Activated CD4-positive, alpha-beta T cell treated with anti-CD3 and anti-CD28 coated beads, Interleukin-2, amount 50 U/mL, for 48 hours (primary cell): Measurements from ENCODE around the gene CTDSP1.

ENCODE experiments used
- DNase-seq, 2 experiments: peaks; one replicate each; pipeline ENCODE4 v3.0.0-alpha.2; 2020

The CTDSP1 gene

GRCh38 chr2:218427741-218428140, 28.1 kb downstream of the CTDSP1 start:
- no peak for DNase-seq

GRCh38 chr2:218428846-218429558, 29.3 kb downstream of the CTDSP1 start:
- no peak for DNase-seq

GRCh38 chr2:218429911-218430692, 30.4 kb downstream of the CTDSP1 start:
- DNase-seq, result no peak

- no peak for DNase-seq
Observed at GRCh38 chr2:218430721-218431120, 31.1 kb downstream of the CTDSP1 start.

DNA sequence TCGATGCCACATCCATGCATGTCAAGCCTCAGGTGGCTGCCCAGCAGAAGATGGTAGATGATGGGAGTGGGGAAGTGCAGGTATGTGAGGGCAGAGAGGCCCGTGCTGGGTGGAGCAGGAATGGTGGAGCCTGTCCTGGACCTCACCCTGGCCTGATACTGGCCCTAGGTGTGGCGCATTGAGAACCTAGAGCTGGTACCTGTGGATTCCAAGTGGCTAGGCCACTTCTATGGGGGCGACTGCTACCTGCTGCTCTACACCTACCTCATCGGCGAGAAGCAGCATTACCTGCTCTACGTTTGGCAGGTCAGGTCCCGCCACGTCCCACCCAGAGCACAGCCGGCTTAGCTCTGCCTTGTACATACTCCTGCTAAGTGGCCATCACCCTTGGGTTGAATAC, 32.2 kb downstream of the CTDSP1 start:
- DNase-seq, result no peak

GRCh38 chr2:218432676-218433365, 33.2 kb downstream of the CTDSP1 start:
- DNase-seq, result no peak

DNA sequence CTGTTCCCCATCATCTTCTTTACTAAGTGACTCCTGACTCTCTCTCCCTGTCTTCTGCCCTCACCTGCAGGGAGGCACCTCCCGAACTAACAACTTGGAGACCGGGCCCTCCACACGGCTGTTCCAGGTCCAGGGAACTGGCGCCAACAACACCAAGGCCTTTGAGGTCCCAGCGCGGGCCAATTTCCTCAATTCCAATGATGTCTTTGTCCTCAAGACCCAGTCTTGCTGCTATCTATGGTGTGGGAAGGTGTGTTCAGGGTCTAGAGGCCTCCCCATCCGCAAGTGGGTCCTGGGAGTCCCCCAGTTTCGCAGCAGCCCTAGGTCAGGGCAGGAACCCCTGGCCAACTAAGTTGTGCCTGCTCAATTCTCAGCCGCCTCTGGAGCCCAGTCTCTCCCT, 34.8 kb downstream of the CTDSP1 start:
- no peak for DNase-seq

- DNase-seq, result no peak
Observed at GRCh38 chr2:218435003-218435982, 35.6 kb downstream of the CTDSP1 start.

DNA sequence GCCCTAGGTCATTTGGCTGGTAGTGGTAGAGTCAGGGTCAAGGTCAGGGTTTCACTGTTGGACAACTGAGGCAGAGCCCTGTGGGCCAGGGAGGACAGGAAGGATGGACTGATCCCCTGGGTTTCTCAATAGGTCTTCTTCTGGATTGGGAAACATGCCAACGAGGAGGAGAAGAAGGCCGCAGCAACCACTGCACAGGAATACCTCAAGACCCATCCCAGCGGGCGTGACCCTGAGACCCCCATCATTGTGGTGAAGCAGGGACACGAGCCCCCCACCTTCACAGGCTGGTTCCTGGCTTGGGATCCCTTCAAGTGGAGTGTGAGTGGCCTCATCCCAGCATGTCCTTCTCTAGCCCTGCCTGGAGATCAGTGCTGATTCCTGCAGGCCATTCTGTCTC, 37.3 kb downstream of the CTDSP1 start:
- DNase-seq, result no peak

GRCh38 chr2:218437969-218438368, 38.3 kb downstream of the CTDSP1 start:
- DNase-seq, result no peak

DNA sequence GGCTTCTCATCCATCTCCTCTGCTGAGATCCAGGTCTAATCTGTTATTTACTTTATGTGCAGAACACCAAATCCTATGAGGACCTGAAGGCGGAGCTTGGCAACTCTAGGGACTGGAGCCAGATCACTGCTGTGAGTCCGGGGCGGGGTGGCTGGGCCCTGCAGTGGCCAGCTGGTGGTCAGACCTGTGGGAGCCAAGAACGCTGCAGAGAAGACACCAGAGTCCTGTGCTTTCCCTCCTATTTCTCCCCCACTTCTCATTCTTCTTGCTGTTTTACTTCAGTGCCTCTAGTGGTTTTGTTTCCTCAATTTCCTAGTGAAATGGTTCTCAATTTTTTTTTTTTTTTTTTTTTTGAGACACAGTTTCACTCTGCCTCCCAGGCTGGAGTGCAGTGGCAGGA, 38.9 kb downstream of the CTDSP1 start:
- no peak for DNase-seq

DNA sequence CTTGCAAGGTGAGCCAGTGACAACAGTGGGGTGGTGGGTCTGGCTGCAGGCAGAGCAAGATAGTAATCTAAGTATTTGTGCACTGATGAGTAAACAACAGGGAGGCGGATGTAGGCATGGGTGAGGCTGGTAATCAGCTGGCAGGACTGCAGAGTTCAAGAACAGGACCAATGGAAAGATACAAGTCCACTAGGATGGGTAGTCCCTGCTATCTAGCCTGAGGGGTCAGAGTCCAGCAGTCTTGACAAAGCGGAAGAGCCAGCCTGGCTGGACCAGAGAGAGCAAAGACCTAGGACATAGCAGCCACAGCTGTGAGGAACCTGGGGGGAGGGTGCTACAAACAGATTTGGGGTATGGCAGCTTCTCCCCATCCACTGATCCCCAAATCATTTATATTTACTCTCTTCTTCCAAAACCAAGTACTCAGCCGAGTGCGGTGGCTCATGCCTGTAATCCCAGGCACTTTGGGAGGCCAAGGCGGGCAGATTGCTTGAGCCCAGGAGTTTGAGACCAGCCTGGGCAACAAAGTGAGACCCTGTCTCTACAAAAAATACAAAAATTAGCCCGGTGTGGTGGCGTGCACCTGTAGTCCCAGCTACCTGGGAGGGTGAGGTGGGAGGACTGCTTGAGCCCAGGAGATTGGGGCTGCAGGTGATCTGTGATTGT, 45.2 kb downstream of the CTDSP1 start:
- no peak for DNase-seq

DNA sequence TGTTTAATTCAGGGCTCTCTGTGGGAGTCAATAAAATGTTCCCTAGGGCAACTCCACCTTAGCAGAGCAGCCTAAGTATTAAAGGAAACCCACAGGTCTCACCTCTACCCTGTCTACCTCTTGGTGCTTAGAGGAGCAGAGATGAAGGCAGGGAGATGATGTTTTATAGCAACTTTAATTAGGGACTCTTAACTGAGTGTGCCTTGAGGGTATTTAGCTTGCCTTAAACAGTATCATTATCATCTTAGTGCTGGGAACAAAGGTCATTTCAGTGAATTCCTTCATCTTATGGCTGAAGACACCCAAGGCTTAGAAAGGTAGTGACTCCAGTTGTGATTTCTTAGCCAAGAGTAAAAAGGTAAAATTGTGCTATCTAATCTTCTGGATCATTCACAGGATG, 45.9 kb downstream of the CTDSP1 start:
- no peak for DNase-seq

- DNase-seq, result no peak
Observed at GRCh38 chr2:218446547-218446946, 46.9 kb downstream of the CTDSP1 start.

DNA sequence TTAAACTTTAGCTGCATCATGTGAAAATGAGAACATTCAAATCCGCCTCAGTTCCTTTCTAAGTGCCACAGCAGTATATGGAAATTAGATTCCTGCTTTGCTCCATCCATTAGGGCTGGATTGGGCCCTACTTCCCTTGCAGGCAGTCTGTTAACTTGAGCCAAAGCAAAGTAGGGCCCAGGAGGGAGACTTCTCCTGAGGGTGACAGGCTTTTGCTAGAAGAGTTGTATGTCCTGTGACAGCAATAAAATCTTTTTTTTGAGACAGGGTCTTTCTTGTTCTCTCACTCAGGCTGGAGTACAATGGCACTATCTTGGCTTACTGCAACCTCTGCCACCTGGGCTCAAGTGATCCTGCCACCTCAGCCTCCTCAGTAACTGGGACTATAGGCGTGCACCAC, 47.4 kb downstream of the CTDSP1 start:
- DNase-seq, result no peak

GRCh38 chr2:218448934-218449333, 49.3 kb downstream of the CTDSP1 start:
- DNase-seq, result no peak

DNA sequence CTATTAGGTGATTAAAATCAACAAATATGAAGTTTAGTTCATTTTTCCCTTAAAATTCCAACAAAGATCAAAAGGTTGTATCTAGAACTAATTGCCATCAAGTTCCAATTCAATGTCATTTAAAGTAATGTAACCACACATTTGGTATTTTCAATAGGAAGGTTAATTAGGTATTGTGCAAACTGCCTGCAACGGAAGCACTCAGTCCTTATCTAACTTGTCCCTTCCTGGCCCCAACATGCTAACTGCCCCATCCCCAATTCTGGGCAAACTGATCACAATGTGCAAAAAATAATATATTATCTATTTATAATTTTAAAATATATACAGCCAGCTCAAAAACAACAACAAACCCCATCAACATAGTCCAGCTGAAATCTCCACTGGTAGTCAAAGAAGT, 52.4 kb downstream of the CTDSP1 start:
- no peak for DNase-seq
